Measurements from ENCODE around the gene NPIPA8.
"Not testable (repeated sequence)": the region's sequence is repeated elsewhere in the genome, so short reads cannot be mapped to it uniquely, and the experiment has no call there.

NPIPA8 gene

DNA sequence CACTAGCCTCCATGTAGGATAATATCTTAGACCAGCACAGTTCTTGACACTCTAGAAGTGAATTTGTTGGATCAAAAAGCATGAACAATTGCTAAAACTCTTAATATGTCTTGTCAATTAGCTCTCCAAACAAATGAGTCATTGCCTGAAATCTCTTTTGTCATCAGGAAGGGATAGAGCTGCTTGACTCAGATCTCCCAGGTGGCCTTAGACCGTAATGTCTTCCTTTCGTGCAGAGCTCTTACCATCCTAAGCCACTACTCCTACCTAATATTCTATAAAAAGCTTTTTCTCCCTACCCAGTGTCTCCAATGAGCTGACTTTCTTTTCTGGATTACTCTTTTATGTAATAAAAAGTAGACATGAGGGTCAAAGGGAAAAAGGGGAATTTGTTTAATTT, 66.4 kb downstream of the NPIPA8 start:
- not testable (repeated sequence) for DNase-seq
